Upper lobe of left lung (tissue), 4 donors: ENCODE data around the gene EHMT1.

Experiments used
- EP300 ChIP-seq, 4 donors: sonication (generic); formaldehyde crosslinking; IDR thresholded peaks; one replicate each; pipeline ENCODE4 v1.5.1; 2017; ENCODE audit warnings: antibody characterized with exemption in 4 of 4, control low read depth in 2 of 4
- POLR2A ChIP-seq, 4 donors: fragments of 450-650 bp; IDR thresholded peaks; one replicate each; pipeline ENCODE4 v1.5.1; 2016 to 2017; ENCODE audit warnings: antibody characterized with exemption in 4 of 4, mild to moderate bottlenecking in 2 of 4
- POLR2AphosphoS5 ChIP-seq, 2 donors: sonication (generic); formaldehyde crosslinking; IDR thresholded peaks; one replicate each; pipeline ENCODE4 v1.5.1; 2017; ENCODE audit warnings: antibody characterized with exemption in 2 of 2
- TF ChIP-seq, protein P1 (sequence below), 6 experiments: fragments of 450-650 bp in 4 of 6; fragments of 200-600 bp in 2 of 6; sonication (generic) in 2 of 6; IDR thresholded peaks; one replicate each; pipeline ENCODE4 v1.5.1; 2016 to 2019; ENCODE audit warnings: antibody characterized with exemption in 6 of 6

- TF ChIP-seq, protein P1, sequence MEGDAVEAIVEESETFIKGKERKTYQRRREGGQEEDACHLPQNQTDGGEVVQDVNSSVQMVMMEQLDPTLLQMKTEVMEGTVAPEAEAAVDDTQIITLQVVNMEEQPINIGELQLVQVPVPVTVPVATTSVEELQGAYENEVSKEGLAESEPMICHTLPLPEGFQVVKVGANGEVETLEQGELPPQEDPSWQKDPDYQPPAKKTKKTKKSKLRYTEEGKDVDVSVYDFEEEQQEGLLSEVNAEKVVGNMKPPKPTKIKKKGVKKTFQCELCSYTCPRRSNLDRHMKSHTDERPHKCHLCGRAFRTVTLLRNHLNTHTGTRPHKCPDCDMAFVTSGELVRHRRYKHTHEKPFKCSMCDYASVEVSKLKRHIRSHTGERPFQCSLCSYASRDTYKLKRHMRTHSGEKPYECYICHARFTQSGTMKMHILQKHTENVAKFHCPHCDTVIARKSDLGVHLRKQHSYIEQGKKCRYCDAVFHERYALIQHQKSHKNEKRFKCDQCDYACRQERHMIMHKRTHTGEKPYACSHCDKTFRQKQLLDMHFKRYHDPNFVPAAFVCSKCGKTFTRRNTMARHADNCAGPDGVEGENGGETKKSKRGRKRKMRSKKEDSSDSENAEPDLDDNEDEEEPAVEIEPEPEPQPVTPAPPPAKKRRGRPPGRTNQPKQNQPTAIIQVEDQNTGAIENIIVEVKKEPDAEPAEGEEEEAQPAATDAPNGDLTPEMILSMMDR (IDR thresholded peaks at IDR 0.05), result no peak
- TF ChIP-seq EP300 (IDR thresholded peaks at IDR 0.05), result no peak
- no peak for TF ChIP-seq POLR2A (IDR thresholded peaks at IDR 0.05)
- TF ChIP-seq POLR2AphosphoS5 (IDR thresholded peaks at IDR 0.05), result no peak
Measured at GRCh38 chr9:137665697-137666512, 47.1 kb downstream of the EHMT1 start.
